GM12878 (cell line): ENCODE data around the gene MYOM1. TPM values are rescaled to one million over a fixed set of nuclear protein-coding genes. Genes with fewer than 3 reads are reported as not detected.

Experiments
- ATF2 ChIP-seq: IDR thresholded peaks from 2 replicates; pipeline ENCODE4 v1.6.1; 2012; ENCODE audit warnings: low read length, inconsistent platforms
- BCLAF1 ChIP-seq: fragments of 450-650 bp; IDR thresholded peaks from 2 replicates; pipeline ENCODE4 v1.6.1; 2017; ENCODE audit warnings: antibody characterized with exemption, mild to moderate bottlenecking, moderate library complexity
- EED ChIP-seq: sonication (generic); IDR thresholded peaks from 2 replicates; pipeline ENCODE4 v1.6.1; 2016; ENCODE audit warnings: antibody characterized with exemption, low read depth
- HDAC2 ChIP-seq: fragments of 200-600 bp; sonication (generic); IDR thresholded peaks from 2 replicates; pipeline ENCODE4 v1.6.1; 2017
- HDAC6 ChIP-seq: fragments of 200-600 bp; sonication (generic); IDR thresholded peaks from one replicate; pipeline ENCODE4 v1.8.0; 2017; ENCODE audit warnings: antibody characterized with exemption; ENCODE audit not compliant: unreplicated experiment
- IRF4 ChIP-seq: IDR thresholded peaks from 2 replicates; pipeline ENCODE4 v1.6.1; 2011; ENCODE audit warnings: low read depth, low read length
- KDM1A ChIP-seq: fragments of 200-600 bp; sonication (generic); IDR thresholded peaks from 2 replicates; pipeline ENCODE4 v1.6.1; 2016; ENCODE audit warnings: borderline replicate concordance
- LARP7 ChIP-seq: fragments of 450-650 bp; IDR thresholded peaks from 2 replicates; pipeline ENCODE4 v1.6.1; 2017; ENCODE audit warnings: mild to moderate bottlenecking
- NKRF ChIP-seq: fragments of 450-650 bp; conservative IDR thresholded peaks from 2 replicates; pipeline ENCODE4 v1.6.1; 2017; ENCODE audit warnings: mild to moderate bottlenecking, moderate library complexity
- NRF1 ChIP-seq: conservative IDR thresholded peaks from 2 replicates; pipeline ENCODE4 v1.6.1; 2011; ENCODE audit warnings: mild to moderate bottlenecking, low read depth, low read length, improper control_type of control experiment
- POLR2A ChIP-seq: IDR thresholded peaks from 2 replicates; pipeline ENCODE4 v1.6.1; 2011; ENCODE audit warnings: low read depth, mild to moderate bottlenecking, low read length
- STAT3 ChIP-seq: IDR thresholded peaks from 2 replicates; pipeline ENCODE4 v1.6.1; 2011; ENCODE audit warnings: low read depth, low read length, improper control_type of control experiment
- TCF7 ChIP-seq: IDR thresholded peaks from 2 replicates; pipeline ENCODE4 v1.6.1; 2014; ENCODE audit warnings: antibody characterized with exemption, borderline replicate concordance
- WRNIP1 ChIP-seq: IDR thresholded peaks from 2 replicates; pipeline ENCODE4 v1.6.1; 2011; ENCODE audit warnings: low read depth, low read length, improper control_type of control experiment, borderline replicate concordance
- YBX1 ChIP-seq: fragments of 450-650 bp; IDR thresholded peaks from 2 replicates; pipeline ENCODE4 v1.6.1; 2016; ENCODE audit warnings: antibody characterized with exemption
- ZBTB40 ChIP-seq: fragments of 450-650 bp; IDR thresholded peaks from 2 replicates; pipeline ENCODE4 v1.6.1; 2016; ENCODE audit warnings: mild to moderate bottlenecking, moderate library complexity, borderline replicate concordance
- ZNF274 ChIP-seq: IDR thresholded peaks from one replicate; pipeline ENCODE4 v1.8.0; 2011; ENCODE audit not compliant: insufficient read length, insufficient read depth
- polyA plus RNA-seq, 11 experiments: library from polyadenylated mRNA; depleted of rRNA in 4 of 11; unstranded in 6 of 11; stranded (reverse) in 5 of 11; fragments of >200 nt; fragmentation: Nextera tagmentation in 4 of 11; fragmentation: Illumina TruSeq in 1 of 11; extraction: Ambion mirVana in 4 of 11; extraction: Trizol in 1 of 11; gene quantifications; 1 replicate in 1 of 11; 2 replicates in 10 of 11; pipeline versions ENCODE4 v1.2.1 to v1.2.3, GENCODE V29; 2011 to 2016; ENCODE audit warnings: inconsistent platforms in 2 of 11, missing spikeins in 2 of 11, low read depth in 1 of 11
- total RNA-seq, 4 experiments: library from RNA; depleted of rRNA in 3 of 4; stranded (reverse); fragments of >200 nt in 3 of 4; fragmentation: Illumina TruSeq in 1 of 4; extraction: Trizol in 1 of 4; gene quantifications; 2 replicates each; pipeline versions ENCODE4 v1.2.1 to v1.2.3, GENCODE V29; 2013 to 2021

Gene MYOM1
- total and polyA plus RNA-seq, 10 of the 15 experiments (the other 5 are each of a cell fraction or from before 2014, with no cell fraction given): 0.06 to 1.0 (median 0.57) TPM

- TF ChIP-seq NKRF (peak; percentile 77; the same call in 1 of the 2 replicates), STAT3 (no peak), ZBTB40 (peak; percentile 89; the same call in 1 of the 2 replicates), POLR2A (peak; percentile 95), HDAC2 (no peak), EED (peak; percentile 88), YBX1 (no peak), ATF2 (no peak), IRF4 (no peak; the same call in 1 of the 2 replicates), WRNIP1 (0 out of 2 replicates have a peak, but pooled peaks have one; percentile 17), BCLAF1 (peak; percentile 97), HDAC6 (peak; percentile 68), ZNF274 (no peak), TCF7 (0 out of 2 replicates have a peak, but pooled peaks have one; percentile 61), KDM1A (no peak), NRF1 (peak; percentile 66), LARP7 (peak; percentile 96)
Measured at GRCh38 chr18:3247240-3248061, 27.7 kb upstream of the MYOM1 start, which contains the start of gene MYL12A (continued).
